ENCODE data around the gene IFI44L. TPM values are rescaled to one million over a fixed set of nuclear protein-coding genes. Genes with fewer than 3 reads are reported as not detected.

IFI44L gene
- total RNA-seq, 2 experiments from 2014 or later, result 32.8 to 38.3 TPM

- DNase-seq, result no peak
- H3K27me3 Mint-ChIP-seq, result peaks cover 5% of the 10 kb centered on the region
- intact Hi-C loops (cut with micrococcal nuclease), result no loop called here
- no peak overlapping the region for H3K27ac Mint-ChIP-seq
- no peaks in the 10 kb centered on the region for H3K9me3 Mint-ChIP-seq
- ChIA-PET POLR2A (no interaction called here), CTCF (no interaction called here)
- no peaks in the 10 kb centered on the region for H3K36me3 Mint-ChIP-seq
- no peak overlapping the region for H3K4me3 Mint-ChIP-seq
- H3K4me1 Mint-ChIP-seq (ENCODE audit: low read depth), result no peaks in the 10 kb centered on the region
Measured at GRCh38 chr1:78690516-78690915, 70.3 kb downstream of the IFI44L start.

DNA sequence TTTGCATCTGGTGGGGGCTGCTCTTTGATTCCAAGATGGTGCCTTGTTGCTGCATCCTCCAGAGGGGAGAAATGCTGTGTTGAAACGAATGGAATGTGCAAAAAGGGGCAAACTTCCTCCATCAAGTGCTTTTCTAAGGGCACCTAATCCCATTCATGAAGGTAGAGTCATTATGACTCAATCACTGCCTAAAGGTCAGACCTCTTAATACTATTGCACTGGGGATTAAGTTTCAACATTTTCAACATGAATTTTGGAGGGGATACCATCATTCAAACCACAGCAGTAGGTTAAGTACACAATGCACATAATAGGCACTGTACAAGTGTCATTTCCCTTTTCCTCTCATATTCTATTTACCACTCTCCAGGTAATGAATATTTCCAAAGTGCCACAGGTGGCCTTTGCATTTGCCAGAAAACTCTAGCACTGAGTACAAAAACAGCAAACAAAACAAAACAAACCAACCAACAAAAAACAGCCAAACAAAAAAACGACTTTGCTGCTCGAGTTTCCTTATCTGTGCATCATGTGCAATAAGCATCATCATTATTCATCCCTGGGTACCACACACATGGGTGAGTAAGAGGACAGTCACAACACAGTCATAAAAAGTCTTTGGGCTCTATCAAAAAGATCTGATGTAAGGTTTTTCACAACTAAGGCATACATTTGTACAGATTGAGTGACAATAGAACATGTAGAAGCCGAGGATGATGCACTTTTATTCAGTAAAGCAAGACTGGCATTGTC, 71.9 kb downstream of the IFI44L start:
- Mint-ChIP-seq H3K9me3 (no peaks in the 10 kb centered on the region), H3K4me1 (ENCODE audit: low read depth) (no peaks in the 10 kb centered on the region), H3K27me3 (peaks cover 5% of the 10 kb centered on the region), H3K27ac (no peak overlapping the region), H3K36me3 (no peaks in the 10 kb centered on the region), H3K4me3 (no peak overlapping the region)
- ChIA-PET CTCF (no interaction called here), POLR2A (no interaction called here)
- DNase-seq, result no peak
- intact Hi-C loops (cut with micrococcal nuclease), result no loop called here

Other genes starting within 250 kb of the IFI44L start
- not detected for gene PTGFR, start 129.5 kb upstream of the IFI44L start, total RNA-seq
- gene IFI44, start 29.4 kb downstream of the IFI44L start, total RNA-seq, result 10 to 100 TPM; 56.1 to 60.1 TPM